ENCODE data around the gene PCDHGC4. TPM values are rescaled to one million over a fixed set of nuclear protein-coding genes. Genes with fewer than 3 reads are reported as not detected.

PCDHGC4 gene
- total RNA-seq, 3 donors from 2014 or later (not counting 1 experiment from before 2014, with no cell fraction given) = 0.31 to 0.84 (median 0.45) TPM

DNA sequence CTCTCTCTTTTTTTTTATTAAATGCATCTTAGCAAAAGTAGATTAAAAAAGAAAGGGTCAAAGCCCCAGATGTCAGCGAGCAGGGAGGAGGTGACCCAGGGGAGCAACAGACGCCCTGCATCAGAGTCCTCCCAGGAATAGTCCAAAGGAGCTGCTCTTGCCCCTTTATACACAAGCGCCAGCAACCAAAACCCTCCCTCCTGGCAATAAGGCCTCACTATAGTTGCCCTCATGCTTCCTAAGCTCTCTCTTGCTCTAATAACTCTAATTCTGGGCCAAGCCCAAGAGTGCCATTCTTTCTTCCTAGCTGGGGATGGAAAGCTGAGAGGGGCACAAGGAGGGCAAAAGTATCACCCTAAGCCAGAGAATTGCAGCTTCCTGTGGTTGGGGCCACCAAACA is 30.3 kb downstream of the PCDHGC4 start:
- no peak for DNase-seq
- H3K27me3 Mint-ChIP-seq (ENCODE audit: low read depth in 2 of 2) = no peaks in the 10 kb centered on the region
- TF ChIP-seq, protein P1, sequence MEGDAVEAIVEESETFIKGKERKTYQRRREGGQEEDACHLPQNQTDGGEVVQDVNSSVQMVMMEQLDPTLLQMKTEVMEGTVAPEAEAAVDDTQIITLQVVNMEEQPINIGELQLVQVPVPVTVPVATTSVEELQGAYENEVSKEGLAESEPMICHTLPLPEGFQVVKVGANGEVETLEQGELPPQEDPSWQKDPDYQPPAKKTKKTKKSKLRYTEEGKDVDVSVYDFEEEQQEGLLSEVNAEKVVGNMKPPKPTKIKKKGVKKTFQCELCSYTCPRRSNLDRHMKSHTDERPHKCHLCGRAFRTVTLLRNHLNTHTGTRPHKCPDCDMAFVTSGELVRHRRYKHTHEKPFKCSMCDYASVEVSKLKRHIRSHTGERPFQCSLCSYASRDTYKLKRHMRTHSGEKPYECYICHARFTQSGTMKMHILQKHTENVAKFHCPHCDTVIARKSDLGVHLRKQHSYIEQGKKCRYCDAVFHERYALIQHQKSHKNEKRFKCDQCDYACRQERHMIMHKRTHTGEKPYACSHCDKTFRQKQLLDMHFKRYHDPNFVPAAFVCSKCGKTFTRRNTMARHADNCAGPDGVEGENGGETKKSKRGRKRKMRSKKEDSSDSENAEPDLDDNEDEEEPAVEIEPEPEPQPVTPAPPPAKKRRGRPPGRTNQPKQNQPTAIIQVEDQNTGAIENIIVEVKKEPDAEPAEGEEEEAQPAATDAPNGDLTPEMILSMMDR (IDR thresholded peaks at IDR 0.05) = no peak
- H3K27ac Mint-ChIP-seq = peak overlapping the region; percentile 74 to 82
- WGBS (ENCODE audit: insufficient coverage) = 71% methylated on average over 3 of the region's 3 CpGs
- peaks cover 53% of the 10 kb centered on the region for H3K4me1 ChIP-seq (ENCODE audit: control insufficient read depth, insufficient read depth, low read length)
- H3K27ac ChIP-seq (ENCODE audit: low read length) = peak overlapping the region; percentile 30
- H3K4me1 Mint-ChIP-seq = peaks cover 61 to 62% of the 10 kb centered on the region in 2 donors
- H3K36me3 ChIP-seq (ENCODE audit: control insufficient read depth, insufficient read depth, low read length) = peaks cover 51% of the 10 kb centered on the region
- H3K4me3 ChIP-seq (ENCODE audit: low read length) = no peak overlapping the region
- no peaks in the 10 kb centered on the region for H3K9me3 ChIP-seq (ENCODE audit: control insufficient read depth, insufficient read depth, low read length)
- peaks cover 15% of the 10 kb centered on the region for H3K36me3 Mint-ChIP-seq
- H3K27me3 ChIP-seq (ENCODE audit: control insufficient read depth, insufficient read depth, low read length) = no peaks in the 10 kb centered on the region
- ATAC-seq = no peak
- intact Hi-C loops (cut with micrococcal nuclease) = no loop called here
- H3K4me3 Mint-ChIP-seq = peak overlapping the region; percentile 65
- no peaks in the 10 kb centered on the region for H3K9me3 Mint-ChIP-seq

DNA sequence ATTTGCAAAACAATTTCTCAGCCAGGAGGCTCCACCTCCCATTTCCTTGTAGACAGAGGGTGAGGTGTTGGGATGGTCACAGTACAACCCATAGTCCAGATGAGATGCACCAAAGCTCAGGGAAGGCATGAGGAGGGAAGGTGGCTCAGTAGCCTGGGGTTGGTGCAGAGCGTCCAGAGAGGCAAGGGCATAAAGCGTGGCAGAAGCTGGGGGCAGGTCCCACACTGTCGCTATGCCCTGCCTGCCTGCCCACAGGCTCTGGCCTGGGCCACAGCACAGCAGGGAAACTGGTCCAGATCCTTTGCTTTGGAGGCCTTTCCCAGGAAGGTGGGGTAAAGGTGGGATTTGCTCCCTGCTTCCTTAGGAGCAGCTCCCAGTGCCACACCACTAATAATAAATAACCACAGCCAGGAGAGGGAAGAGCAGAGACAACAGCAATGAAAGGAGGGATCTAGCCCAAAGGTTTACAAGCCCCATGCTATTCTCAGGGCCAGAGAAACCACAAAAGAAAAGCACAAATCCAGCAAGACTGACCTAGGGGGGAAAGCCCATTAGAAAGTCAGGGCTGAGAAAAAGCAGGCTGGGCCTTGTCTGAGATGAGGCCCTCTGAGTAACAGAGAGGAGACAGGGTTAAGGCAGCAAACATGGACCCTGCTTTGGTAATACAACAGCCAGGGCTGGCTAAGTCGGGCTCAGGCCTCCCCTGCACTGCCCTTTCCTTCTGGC is 31.3 kb downstream of the PCDHGC4 start:
- intact Hi-C loops (cut with micrococcal nuclease) = no loop called here
- peaks cover 61 to 68% of the 10 kb centered on the region in 2 donors for H3K4me1 Mint-ChIP-seq
- DNase-seq = no peak
- Histone ChIP-seq H3K36me3 (ENCODE audit: control insufficient read depth, insufficient read depth, low read length) (peaks cover 59% of the 10 kb centered on the region), H3K27ac (ENCODE audit: low read length) (no peak overlapping the region), H3K9me3 (ENCODE audit: control insufficient read depth, insufficient read depth, low read length) (no peaks in the 10 kb centered on the region), H3K4me3 (ENCODE audit: low read length) (no peak overlapping the region), H3K4me1 (ENCODE audit: control insufficient read depth, insufficient read depth, low read length) (peaks cover 53% of the 10 kb centered on the region), H3K27me3 (ENCODE audit: control insufficient read depth, insufficient read depth, low read length) (no peaks in the 10 kb centered on the region)
- ATAC-seq = no peak
- H3K36me3 Mint-ChIP-seq = peaks cover 15% of the 10 kb centered on the region
- H3K9me3 Mint-ChIP-seq = no peaks in the 10 kb centered on the region
- 91% methylated on average over 4 of the region's 4 CpGs for WGBS (ENCODE audit: insufficient coverage)
- no peaks in the 10 kb centered on the region for H3K27me3 Mint-ChIP-seq (ENCODE audit: low read depth in 2 of 2)
- no peak overlapping the region for H3K4me3 Mint-ChIP-seq
- peak overlapping the region; percentile 74 to 82 for H3K27ac Mint-ChIP-seq
- TF ChIP-seq, protein P1 (IDR thresholded peaks at IDR 0.05) = no peak

DNA sequence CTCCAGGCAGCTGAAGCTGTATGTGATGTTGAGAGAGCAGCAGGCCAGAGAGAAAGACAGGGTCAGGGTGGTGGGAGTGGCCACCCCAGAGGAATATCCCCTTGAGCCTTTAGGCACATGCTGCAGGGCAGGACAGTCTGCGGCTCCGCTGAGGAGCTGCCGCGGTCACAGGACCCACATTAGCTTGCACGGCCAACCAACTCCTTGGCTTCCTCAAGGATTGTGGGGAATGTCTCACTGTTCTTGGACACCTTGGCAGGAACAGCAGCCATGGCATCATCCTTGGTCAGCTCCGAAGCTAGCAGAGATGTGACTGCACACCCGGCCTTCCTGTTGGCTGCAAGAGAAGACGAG is 31.8 kb downstream of the PCDHGC4 start:
- H3K27ac ChIP-seq (ENCODE audit: low read length) = no peak overlapping the region
- peaks cover 64% of the 10 kb centered on the region for H3K36me3 ChIP-seq (ENCODE audit: control insufficient read depth, insufficient read depth, low read length)
- TF ChIP-seq, protein P1 (IDR thresholded peaks at IDR 0.05) = no peak
- Mint-ChIP-seq H3K36me3 (peaks cover 15% of the 10 kb centered on the region), H3K27ac (peak overlapping the region; percentile 74 to 82), H3K27me3 (ENCODE audit: low read depth in 2 of 2) (no peaks in the 10 kb centered on the region), H3K4me1 (peaks cover 61 to 72% of the 10 kb centered on the region in 2 donors), H3K4me3 (no peak overlapping the region), H3K9me3 (no peaks in the 10 kb centered on the region)
- H3K27me3 ChIP-seq (ENCODE audit: control insufficient read depth, insufficient read depth, low read length) = no peaks in the 10 kb centered on the region
- H3K9me3 ChIP-seq (ENCODE audit: control insufficient read depth, insufficient read depth, low read length) = no peaks in the 10 kb centered on the region
- intact Hi-C loops (cut with micrococcal nuclease) = no loop called here
- over 99% methylated on average over 8 of the region's 8 CpGs for WGBS (ENCODE audit: insufficient coverage)
- peaks cover 52% of the 10 kb centered on the region for H3K4me1 ChIP-seq (ENCODE audit: control insufficient read depth, insufficient read depth, low read length)
- ATAC-seq (no peak), DNase-seq (no peak)
- no peak overlapping the region for H3K4me3 ChIP-seq (ENCODE audit: low read length)

DNA sequence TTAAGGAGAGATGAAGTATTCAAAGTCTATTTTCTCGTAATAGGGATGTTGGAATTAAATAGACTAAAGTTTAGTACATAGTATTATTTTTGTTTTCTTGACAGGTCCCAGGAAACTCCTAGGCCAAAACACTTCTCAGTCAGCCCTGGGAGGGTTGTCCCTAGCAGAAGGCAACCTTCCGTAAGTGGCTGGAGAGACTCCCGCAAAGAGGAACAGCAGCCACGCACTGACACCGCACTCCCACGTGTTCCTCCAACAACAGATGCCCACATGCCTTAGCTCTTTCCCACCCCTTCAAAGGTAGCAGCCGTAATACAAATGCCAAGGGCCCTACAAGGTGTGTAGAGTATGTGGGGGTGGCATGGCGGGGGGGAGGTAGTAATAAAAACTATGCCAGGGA is 32.5 kb downstream of the PCDHGC4 start:
- Mint-ChIP-seq H3K4me1 (peaks cover 65 to 71% of the 10 kb centered on the region in 2 donors), H3K9me3 (no peaks in the 10 kb centered on the region), H3K27me3 (ENCODE audit: low read depth in 2 of 2) (no peaks in the 10 kb centered on the region), H3K4me3 (no peak overlapping the region), H3K27ac (peak overlapping the region; percentile 74 to 82), H3K36me3 (peaks cover 15% of the 10 kb centered on the region)
- Histone ChIP-seq H3K9me3 (ENCODE audit: control insufficient read depth, insufficient read depth, low read length) (no peaks in the 10 kb centered on the region), H3K36me3 (ENCODE audit: control insufficient read depth, insufficient read depth, low read length) (peaks cover 70% of the 10 kb centered on the region), H3K27ac (ENCODE audit: low read length) (no peak overlapping the region), H3K27me3 (ENCODE audit: control insufficient read depth, insufficient read depth, low read length) (no peaks in the 10 kb centered on the region), H3K4me1 (ENCODE audit: control insufficient read depth, insufficient read depth, low read length) (peaks cover 45% of the 10 kb centered on the region), H3K4me3 (ENCODE audit: low read length) (no peak overlapping the region)
- ATAC-seq (no peak), DNase-seq (no peak)
- intact Hi-C loops (cut with micrococcal nuclease) = no loop called here
- WGBS (ENCODE audit: insufficient coverage) = 92% methylated on average over 4 of the region's 8 CpGs
- TF ChIP-seq, protein P1 (IDR thresholded peaks at IDR 0.05) = no peak

All from natural killer cell (primary cell).